K562 (cell line): Measurements from ENCODE around the gene TCHP. TPM values are rescaled to one million over a fixed set of nuclear protein-coding genes. Genes with fewer than 3 reads are reported as not detected.

Experiments
- CCAR2 ChIP-seq: fragments of 200-400 bp; formaldehyde crosslinking; IDR thresholded peaks from 2 replicates; pipeline ENCODE4 v1.6.1; 2017; ENCODE audit warnings: mild to moderate bottlenecking, low read depth, low read length
- EP300 ChIP-seq: IDR thresholded peaks from 2 replicates; pipeline ENCODE4 v1.6.1; 2012; ENCODE audit warnings: low read length, improper control_type of control experiment
- GABPA ChIP-seq: fragments of 200-800 bp; sonication (Bioruptor generic); conservative IDR thresholded peaks from 2 replicates; pipeline ENCODE4 v1.6.1; 2016; ENCODE audit warnings: low read depth, missing genetic modification characterization, missing compliant biosample characterization
- KLF6 ChIP-seq: fragments of 250-450 bp; sonication (Bioruptor Pico); IDR thresholded peaks from 2 replicates; pipeline ENCODE4 v1.4.0; 2020; ENCODE audit warnings: mild to moderate bottlenecking, moderate library complexity, borderline replicate concordance
- PHF21A ChIP-seq: fragments of 450-650 bp; IDR thresholded peaks from 2 replicates; pipeline ENCODE4 v1.6.1; 2017; ENCODE audit warnings: low read depth, borderline replicate concordance
- PHTF2 ChIP-seq: fragments of 250-450 bp; sonication (Bioruptor Pico); IDR thresholded peaks from 2 replicates; pipeline ENCODE4 v1.5.0; 2021; ENCODE audit warnings: mild to moderate bottlenecking
- ZFP30 ChIP-seq: fragments of 250-450 bp; sonication (Bioruptor Pico); IDR thresholded peaks from 2 replicates; pipeline ENCODE4 v1.8.0; 2022; ENCODE audit warnings: moderate library complexity, mild to moderate bottlenecking, inconsistent platforms, borderline replicate concordance
- ZNF133 ChIP-seq: fragments of 250-450 bp; sonication (Bioruptor Pico); IDR thresholded peaks from 2 replicates; pipeline ENCODE4 v1.4.0; 2020; ENCODE audit warnings: mild to moderate bottlenecking
- ZNF436 ChIP-seq: fragments of 250-450, 450-650 bp; sonication (Bioruptor Pico); formaldehyde crosslinking; IDR thresholded peaks from 2 replicates; pipeline ENCODE4 v1.7.0; 2020; ENCODE audit warnings: mild to moderate bottlenecking
- ZNF57 ChIP-seq: fragments of 450-650 bp; formaldehyde crosslinking; IDR thresholded peaks from 2 replicates; pipeline ENCODE4 v1.4.0; 2020; ENCODE audit warnings: mild to moderate bottlenecking, moderate library complexity
- polyA plus RNA-seq, 8 experiments: library from polyadenylated mRNA; depleted of rRNA in 4 of 8; stranded (reverse) in 5 of 8; unstranded in 3 of 8; fragments of >200 nt; fragmentation: Nextera tagmentation in 2 of 8; fragmentation: Illumina TruSeq in 1 of 8; extraction: Ambion mirVana in 2 of 8; extraction: Trizol in 1 of 8; gene quantifications; 2 replicates each; pipeline versions ENCODE4 v1.2.1 to v1.2.3, GENCODE V29; 2011 to 2014; ENCODE audit warnings: inconsistent platforms in 1 of 8, missing spikeins in 1 of 8
- total RNA-seq, 7 experiments: library from RNA; depleted of rRNA in 6 of 7; stranded (reverse); fragments of >200 nt in 6 of 7; fragmentation: Illumina TruSeq in 2 of 7; extraction: Trizol in 2 of 7; gene quantifications; 2 replicates each; pipeline versions ENCODE4 v1.2.1 to v1.2.3, GENCODE V29; 2011 to 2021; ENCODE audit warnings: low replicate concordance in 1 of 7
- TF ChIP-seq, protein P1 (sequence below), 2 experiments: IDR thresholded peaks in 1 of 2; conservative IDR thresholded peaks in 1 of 2; 2 replicates each; pipeline ENCODE4 v1.6.1; 2016; ENCODE audit warnings: low read depth in 2 of 2, mild to moderate bottlenecking in 1 of 2, missing compliant biosample characterization in 1 of 2, missing genetic modification characterization in 1 of 2, moderate library complexity in 1 of 2
- TF ChIP-seq, protein P2 (sequence below): IDR thresholded peaks from 2 replicates; pipeline ENCODE4 v1.6.1; 2011; ENCODE audit warnings: borderline replicate concordance, low read depth, mild to moderate bottlenecking, moderate library complexity, low read length; ENCODE audit not compliant: insufficient read depth, poor library complexity, severe bottlenecking

Gene TCHP
- total and polyA plus RNA-seq, 9 of the 15 experiments (the other 6 are each of a cell fraction or from before 2014, with no cell fraction given) = 3.4 to 30.4 (median 19.7) TPM

DNA sequence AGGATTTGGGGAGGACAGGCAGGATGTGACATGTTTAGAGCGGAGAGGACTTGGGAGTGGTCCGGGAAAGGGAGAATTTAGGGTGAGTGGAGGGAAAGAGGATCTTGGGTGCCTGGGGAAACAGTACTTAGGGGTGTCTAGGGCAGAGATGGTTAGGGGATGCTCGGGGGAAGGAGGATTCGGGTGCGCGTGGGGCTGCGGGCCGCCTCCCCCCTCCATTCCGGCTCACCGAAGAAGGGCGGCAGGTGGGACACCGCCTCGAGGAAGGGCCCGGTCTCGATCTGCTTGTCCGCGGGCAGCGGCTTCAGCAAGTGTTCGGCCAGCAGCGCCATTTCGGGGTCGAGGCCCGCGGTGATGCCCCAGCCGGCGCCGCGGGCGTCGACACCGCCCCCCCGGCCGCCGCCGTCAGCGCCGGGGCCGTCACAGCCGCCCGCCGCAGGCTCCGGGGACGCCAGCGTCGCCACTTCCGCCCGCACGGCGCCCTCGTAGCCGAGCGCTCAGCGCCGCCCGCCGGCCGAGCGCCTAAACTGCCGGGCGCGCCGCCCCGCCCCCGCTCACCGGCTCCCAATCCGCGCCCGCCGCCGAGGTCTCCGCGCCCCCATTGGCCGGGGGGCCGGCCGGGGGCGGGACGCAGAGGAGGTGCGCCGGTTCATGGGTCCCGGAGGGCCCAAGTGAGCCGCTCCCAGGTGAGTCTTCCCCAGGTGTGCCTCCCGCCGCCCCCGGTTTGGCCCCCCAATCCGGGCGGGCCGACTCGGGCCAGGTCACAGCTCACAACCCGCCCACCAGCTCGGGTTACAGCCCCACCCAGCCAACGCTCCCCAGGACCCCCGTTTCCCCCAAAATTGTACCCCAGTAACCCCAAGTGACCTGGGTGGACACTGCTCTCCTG lies 19.8 kb upstream of the TCHP start, which contains the start of gene GLTP (continued):
- TF ChIP-seq CCAR2 (no peak), ZFP30 (CRISPR knock-in tag) (no peak), EP300 (no peak), KLF6 (CRISPR knock-in tag) (no peak), PHTF2 (CRISPR knock-in tag) (no peak), GABPA (tag) (peak; percentile 89), PHF21A (no peak), ZNF436 (CRISPR knock-in tag) (no peak), ZNF57 (CRISPR knock-in tag) (no peak), ZNF133 (CRISPR knock-in tag) (no peak)
- TF ChIP-seq, protein P1, sequence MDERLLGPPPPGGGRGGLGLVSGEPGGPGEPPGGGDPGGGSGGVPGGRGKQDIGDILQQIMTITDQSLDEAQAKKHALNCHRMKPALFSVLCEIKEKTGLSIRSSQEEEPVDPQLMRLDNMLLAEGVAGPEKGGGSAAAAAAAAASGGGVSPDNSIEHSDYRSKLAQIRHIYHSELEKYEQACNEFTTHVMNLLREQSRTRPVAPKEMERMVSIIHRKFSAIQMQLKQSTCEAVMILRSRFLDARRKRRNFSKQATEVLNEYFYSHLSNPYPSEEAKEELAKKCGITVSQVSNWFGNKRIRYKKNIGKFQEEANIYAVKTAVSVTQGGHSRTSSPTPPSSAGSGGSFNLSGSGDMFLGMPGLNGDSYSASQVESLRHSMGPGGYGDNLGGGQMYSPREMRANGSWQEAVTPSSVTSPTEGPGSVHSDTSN (CRISPR knock-in tag; IDR thresholded peaks at IDR 0.05; ENCODE audit: low read depth) = no peak
- TF ChIP-seq, protein P1 (tag; conservative IDR thresholded peaks at IDR 0.05; ENCODE audit: low read depth) = no peak
- TF ChIP-seq, protein P2, sequence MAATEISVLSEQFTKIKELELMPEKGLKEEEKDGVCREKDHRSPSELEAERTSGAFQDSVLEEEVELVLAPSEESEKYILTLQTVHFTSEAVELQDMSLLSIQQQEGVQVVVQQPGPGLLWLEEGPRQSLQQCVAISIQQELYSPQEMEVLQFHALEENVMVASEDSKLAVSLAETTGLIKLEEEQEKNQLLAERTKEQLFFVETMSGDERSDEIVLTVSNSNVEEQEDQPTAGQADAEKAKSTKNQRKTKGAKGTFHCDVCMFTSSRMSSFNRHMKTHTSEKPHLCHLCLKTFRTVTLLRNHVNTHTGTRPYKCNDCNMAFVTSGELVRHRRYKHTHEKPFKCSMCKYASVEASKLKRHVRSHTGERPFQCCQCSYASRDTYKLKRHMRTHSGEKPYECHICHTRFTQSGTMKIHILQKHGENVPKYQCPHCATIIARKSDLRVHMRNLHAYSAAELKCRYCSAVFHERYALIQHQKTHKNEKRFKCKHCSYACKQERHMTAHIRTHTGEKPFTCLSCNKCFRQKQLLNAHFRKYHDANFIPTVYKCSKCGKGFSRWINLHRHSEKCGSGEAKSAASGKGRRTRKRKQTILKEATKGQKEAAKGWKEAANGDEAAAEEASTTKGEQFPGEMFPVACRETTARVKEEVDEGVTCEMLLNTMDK = peak; percentile 85
